Activated CD4-positive, alpha-beta T cell treated with anti-CD3 and anti-CD28 coated beads, Interleukin-10, Interleukin-2, amounts not matched to agents 100 ng/mL and 50 ng/mL, durations not matched to agents 16 hours and 8 hours (primary cell): ENCODE data around the gene SMPDL3B.
A peak's percentile ranks its signal among the peaks of the same experiment; 100 is the strongest.

ENCODE experiments used
- DNase-seq: peaks from one replicate; pipeline ENCODE4 v3.0.0-alpha.2; 2020

Gene SMPDL3B, protein sequence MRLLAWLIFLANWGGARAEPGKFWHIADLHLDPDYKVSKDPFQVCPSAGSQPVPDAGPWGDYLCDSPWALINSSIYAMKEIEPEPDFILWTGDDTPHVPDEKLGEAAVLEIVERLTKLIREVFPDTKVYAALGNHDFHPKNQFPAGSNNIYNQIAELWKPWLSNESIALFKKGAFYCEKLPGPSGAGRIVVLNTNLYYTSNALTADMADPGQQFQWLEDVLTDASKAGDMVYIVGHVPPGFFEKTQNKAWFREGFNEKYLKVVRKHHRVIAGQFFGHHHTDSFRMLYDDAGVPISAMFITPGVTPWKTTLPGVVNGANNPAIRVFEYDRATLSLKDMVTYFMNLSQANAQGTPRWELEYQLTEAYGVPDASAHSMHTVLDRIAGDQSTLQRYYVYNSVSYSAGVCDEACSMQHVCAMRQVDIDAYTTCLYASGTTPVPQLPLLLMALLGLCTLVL

DNA sequence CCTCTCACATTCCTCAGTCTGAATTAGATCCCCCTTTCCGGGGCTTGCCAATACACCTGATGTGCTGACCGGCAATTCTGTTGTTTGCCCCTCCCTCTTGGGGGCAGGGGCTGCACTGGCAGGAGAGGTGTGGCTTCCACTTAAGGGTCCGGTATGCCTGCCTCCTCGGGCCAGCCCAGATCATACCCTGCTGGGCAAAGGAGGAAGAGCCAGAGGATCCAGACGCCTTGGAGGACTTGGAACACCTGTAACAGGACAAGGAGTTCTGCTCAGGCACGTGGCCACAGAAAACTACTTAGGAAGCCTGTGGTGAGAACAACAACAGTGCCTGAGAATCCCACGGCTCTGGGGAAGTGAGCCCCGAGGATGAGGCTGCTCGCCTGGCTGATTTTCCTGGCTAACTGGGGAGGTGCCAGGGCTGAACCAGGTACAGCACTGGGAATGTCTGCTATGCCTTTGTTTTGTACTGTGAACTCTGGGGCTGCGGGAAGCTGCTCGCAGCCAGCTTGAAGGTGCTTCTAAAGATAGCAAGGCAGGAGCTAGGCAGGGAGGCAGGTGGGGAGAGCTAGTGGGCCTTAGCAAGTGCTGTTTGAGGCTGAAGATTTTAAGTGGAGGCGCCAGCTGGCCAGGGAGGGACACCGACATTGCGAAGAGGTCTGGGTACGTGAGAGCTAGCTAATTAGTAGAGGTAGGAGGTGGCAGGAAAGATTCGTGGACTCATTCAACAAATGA is at the start of gene SMPDL3B:
SMPDL3B (plus strand) TSS at position 183 of the 732 bp plus-strand sequence; CDS start at position 367, 184 bp downstream.
- no peak for DNase-seq

DNA sequence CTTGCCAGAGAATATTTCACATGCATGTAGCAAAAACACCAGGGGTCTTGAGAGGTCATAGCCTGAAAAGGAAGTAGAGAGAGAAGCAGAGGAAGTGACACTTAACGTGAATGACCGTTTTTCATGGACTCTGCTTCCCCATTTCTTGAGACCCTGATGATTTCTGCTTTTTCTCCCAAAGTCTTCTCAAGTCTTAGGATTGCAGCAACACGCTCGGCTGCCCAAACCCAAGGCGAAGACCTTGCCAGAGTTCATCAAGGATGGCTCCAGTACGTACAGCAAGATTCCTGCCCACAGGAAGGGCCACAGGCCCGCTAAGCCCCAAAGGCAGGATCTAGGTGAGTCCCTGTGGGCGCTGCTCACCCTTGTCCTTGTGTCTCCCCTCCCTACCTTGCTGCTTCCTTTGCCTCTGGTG is 49.7 kb upstream of the SMPDL3B start:
- no peak for DNase-seq

DNA sequence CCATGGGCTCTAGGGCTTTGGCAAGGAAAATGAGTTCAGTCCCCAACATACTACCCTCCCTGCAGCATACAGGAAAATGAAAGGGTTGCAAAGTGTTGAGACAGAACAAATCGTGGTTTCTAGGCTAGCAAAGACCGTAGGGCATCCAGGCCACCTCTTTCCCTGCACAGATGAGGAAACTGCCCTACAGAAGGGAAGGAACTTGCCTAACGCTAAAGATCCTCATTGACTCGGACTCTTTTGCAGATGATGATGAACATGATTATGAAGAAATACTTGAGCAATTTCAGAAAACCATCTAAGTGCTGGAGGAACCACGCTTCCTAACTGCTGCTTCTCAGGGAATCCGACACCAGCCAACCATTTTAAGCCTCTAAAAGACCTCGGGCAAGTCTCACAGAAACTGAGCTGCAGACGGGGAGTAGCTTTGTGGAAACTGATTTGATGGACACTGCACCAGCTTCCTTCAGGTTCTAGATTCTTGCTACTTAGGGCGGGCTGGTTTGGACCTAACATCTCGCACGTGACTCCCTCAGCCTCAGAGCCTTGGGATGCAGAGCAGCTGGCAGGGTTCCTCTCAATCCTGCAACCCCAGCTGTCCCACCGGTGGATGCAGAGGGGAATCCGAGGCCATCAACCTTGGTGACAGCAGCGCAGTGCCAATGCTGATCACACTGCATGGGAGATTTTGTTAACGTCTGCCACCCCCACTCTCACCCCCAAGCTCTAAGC is 49.0 kb upstream of the SMPDL3B start:
- DNase-seq: no peak

DNA sequence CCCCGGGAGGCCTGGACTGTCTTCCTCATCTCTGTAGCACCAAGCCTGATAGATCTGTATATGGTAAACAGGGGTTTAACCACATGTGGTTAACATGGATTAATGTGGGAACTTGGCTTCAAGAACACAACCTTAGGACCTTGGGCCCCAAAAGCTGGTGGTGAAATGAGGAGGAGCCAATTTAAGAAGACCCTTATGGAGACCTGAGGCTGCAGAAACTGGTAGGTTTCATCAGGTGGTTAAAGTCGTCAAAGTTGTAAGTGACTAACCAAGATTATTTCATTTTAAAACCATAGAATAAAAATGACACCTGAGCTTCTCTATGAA is 48.5 kb upstream of the SMPDL3B start:
- no peak for DNase-seq

DNA sequence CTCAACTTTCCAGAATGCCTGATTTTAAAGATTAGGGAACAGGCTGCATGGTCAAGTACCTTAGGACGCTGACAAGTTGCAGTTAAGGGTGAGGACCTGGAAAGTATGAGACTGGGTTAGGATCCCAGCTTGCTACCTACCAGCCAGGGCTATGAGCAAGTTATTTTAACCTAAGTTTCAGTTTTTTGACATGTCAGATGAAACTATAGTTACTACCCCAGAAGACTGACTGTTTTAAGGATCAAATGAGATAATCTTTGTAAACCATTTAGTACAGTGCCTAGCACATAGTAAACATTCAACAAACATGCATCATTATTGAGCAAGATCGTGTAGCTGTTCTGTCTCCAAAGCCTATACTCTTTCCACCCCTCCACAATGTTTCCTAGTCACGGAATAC is 48.1 kb upstream of the SMPDL3B start:
- no peak for DNase-seq

DNA sequence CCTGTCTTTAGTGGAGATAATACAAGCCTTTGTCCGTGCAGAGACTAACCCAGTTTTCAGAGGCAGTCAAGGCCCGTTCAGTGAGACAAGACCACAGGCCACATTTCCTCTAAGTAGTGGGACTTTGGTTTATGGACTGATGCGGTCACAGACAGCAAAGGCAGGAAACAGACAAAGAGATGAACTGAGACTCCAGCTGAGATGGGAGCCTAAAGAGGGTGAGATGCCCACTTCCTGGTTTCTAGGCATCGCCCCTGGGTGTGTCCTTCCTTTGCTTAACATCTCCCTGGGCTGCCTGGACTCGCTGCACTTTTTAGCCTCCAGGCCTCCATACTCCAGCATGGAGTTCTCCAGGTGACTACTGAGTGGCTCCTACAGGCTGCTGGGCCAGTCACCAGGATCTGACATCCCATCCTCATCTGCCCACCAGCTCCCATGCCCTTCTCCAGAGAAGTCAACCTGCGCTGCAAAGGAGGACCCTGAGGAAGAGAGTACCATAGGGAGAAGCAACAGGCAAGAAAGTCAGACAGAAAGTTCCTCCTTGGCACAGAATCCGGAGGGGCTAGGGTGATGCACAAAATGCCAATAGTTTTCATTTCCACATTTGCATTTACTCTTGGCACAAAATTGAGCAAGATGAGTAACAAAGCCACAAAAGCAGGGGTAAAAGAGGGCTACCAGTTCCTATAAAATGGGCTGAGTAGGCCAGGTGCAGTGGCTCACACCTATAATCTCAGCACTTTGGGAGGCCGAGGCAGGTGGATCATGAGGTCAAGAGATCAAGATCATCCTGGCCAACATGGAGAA is 47.4 kb upstream of the SMPDL3B start:
- DNase-seq: peak; percentile 84

DNA sequence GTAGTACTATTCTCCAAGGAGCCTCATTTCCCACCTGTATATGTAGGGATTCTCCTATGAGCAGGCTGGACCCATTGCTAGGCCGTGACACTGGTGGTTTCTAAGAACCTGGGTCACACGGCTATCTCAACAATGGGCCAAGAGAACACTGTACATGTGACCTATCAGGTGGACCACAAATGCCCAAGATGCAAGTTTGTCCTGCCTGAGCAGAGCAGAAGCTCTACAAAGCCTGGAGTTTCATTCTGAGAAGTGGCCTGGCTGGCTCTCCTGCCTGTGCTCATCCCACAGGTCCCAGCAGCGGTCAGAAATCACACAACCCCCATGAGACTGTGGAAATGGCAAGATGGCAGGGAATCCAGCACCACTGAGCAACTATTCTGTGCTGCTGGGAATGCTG is 45.3 kb upstream of the SMPDL3B start:
- no peak for DNase-seq

DNA sequence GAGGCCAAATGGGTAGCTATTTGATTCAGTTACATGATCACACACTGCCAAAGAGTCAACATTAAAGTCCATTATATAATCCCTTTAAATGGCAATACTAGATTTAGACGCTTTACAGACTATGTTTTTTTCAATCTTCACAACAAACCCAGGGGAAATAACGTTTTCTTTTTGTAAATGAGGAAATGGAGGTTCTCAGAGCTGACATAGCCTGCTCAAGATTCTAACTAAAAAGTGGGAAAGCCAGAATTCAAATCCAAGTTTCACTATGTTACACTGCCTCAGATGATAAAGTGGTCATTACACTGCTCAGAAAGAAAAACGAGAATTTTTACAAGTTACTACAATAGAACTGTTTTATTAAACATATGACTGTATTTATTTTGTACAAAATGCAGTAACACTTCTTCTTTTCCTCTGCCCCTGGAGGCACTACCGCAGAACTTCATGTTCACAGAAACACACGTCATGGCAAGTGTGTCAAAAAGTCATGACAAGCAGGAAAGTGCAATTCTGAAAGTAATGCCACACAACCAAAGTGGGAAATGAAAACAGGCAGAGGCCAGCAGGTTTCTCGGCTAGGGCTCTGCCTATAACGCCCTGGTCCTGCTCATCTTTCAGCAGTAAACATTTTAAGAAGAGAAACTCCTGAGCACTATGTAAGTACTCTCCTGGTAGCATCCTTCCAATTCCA is 43.5 kb upstream of the SMPDL3B start:
- DNase-seq: peak; percentile 82

DNA sequence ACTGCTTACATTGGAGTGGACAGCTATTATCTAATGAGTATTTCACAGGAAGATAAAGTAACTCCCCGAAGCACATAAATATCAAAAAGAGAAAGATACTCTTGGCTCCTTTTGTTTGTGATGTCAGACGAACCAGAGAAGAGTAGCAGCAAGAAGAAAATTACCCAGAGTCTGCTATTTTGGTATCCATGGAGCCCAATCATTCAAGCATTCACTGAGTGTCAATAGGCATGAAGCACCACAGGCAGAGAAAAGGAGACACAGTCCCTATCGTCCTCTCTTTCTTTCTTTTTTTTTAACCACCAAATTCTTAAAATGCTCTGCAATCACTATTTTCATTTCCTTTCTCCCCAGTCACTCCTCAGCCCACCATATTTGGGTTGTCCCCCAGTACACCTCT is 40.3 kb upstream of the SMPDL3B start:
- no peak for DNase-seq

DNA sequence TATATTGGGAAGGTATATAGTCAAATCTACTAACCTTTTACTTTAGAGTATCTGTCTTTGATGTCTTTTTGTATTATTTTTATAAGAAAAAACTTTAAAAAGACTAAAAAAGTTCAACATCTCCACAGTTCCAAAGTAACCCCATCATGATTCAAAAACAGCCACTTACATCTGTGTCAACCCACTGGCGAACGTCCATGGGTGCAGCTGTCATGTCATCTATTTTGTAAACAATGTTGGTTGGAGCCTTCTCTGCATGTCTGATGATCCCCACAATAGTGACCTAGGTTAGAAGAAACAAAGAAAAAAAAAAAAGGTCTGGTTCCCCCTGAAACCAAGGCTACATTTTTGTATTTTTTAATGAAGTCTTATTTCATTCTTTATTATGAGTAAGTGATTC is 28.0 kb upstream of the SMPDL3B start:
- DNase-seq: no peak

DNA sequence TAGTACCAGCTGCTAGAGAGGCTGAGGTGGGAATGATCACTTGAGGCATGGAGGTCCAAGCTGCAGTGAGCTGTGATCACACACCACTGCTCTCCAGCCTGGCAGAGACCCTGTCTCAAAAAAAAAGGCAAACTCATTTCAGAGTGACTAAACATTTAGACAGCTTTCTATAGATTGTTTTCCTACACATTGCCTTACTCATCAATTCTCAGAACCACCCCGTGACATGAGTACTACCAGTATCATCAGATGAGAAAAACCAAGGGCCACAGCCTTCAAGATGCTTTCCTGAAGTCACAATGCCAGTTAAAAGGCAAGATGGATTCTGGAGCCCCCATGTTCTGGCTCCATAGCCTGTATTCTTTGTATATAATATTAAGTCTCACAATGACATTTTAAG is 22.4 kb upstream of the SMPDL3B start:
- DNase-seq: peak; percentile 68

DNA sequence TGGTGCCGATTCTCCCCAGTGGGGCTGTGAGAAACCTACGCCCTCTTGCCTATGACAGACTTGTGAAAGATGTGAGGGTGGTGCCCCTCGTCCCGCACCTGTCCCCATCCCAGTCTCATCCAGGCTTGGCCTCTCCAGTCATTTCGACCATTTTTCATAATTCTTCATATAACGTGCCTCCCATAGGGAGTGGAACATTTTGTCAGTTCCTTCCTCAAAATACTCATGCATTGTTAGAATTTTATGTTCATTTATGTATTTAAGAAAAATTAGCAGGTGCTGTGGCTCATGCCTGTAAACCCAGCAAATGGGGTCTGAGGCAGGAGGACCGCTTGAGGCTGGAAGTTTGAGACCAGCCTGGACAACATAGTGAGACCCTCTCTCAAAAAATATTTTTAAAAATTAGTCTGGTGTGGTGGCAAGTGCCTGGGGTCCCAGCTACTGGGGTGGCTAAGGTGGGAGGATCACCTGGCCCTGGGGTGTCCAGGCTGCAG is 19.7 kb upstream of the SMPDL3B start:
- DNase-seq: no peak

DNA sequence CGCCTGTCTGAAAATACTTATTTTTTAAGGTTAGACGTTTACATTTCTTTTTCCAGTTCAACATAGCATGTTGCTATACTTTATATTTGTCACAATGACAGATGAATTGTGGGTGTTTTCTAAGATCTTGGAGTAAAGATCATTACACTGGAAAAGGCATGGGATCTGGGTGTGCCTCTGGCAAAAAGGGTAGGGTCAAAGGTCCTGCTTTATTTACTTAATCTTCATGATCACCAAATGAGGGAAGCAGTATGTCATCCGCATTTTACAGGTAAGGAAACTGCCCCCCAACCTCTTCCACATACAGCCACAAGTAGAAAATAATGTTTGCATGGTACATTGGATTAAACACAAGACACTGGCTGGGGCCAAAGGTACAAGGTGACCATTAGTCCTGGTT is 12.5 kb upstream of the SMPDL3B start:
- no peak for DNase-seq

DNA sequence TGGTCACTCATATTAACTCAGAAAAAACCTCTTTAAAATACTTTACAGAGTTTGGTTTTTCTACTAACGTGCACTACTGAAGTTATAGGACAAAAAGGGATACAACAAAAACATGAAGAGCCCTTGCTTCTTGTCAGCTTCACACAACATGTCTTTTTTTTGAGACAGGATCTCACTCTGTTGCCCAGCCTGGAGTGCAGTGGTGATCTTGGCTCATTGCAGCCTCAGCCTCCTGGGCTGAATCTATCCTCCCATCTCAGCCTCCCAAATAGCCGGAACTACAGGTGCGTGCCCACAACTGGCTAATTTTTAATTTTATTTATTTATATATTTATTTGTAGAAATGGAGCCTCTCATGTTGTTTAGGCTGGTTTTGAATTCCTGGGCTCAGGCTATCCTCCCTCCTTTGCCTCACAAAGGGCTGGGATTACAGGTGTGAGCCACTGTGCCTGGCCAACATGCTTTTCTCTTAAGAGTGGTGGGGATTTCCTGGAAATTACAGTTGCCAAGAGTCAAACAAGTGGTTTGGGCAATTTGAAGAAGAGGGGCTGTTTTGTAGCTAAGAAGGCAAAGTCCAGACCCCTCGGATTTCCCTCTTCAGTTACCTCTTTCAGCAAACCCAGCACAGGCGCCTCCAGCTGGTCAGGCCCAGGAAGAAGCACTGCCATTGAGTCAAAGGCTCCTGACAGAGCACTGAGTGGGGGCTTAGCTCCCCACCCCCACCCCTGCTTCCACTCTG is 6.4 kb upstream of the SMPDL3B start:
- peak; percentile 10 for DNase-seq

DNA sequence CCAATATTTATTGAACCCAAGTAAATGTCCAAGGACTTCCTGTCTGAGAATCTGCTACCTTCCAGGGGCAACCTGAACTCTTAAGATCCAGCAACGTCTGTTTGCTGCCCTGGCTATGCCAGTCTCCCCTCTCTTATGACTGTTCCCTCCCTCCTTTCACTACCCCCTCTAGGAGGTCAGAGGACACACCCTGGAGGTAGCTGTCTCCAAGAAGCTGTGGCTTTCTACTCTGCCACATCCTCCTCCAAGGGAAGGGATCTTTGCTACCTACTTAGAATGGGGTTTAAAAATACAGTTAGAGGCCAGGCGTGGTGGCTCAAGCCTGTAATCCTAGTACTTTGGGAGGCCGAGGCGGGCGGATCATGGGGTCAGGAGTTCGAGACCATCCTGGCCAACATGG is 3.6 kb upstream of the SMPDL3B start:
- DNase-seq: no peak

DNA sequence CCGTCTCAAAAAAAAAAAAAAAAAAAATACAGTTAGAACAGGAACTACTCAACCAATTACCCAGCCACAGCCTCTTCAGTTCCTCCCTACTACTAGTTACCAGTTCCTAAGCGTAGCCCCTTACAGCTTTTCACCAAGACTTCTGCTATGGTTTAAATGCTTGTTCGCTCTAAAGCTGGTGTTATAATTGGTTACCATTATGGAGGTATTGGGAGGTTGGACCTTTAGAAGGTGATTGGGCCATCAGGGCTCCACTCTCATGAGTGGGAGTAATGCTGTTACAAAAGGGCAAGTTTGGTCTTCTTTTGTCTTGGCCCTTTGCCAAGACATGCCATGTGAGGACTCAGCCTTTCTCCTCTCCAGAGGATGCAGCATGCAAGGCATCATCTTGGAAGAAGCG is 3.0 kb upstream of the SMPDL3B start:
- DNase-seq: no peak

DNA sequence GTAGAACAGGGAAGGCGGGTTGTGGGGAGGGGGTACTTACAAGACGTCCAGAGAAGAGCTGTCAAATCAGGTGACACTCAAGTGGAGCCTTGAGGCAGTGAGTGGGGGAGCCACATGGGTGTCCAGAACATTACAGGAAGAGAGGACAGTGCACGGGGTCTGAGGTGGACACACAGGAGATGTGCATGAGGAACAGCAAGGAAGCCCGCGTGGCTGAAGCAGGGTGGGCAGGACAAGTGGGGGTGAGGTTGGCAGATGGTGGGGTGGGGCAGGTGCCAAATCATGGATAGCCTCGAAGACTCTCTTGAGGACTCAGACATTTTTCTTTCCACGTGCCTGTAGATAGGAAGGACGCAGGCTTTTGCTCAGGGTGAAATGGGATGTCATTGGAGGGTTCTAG is 921 bp downstream of the SMPDL3B start:
- DNase-seq: no peak

DNA sequence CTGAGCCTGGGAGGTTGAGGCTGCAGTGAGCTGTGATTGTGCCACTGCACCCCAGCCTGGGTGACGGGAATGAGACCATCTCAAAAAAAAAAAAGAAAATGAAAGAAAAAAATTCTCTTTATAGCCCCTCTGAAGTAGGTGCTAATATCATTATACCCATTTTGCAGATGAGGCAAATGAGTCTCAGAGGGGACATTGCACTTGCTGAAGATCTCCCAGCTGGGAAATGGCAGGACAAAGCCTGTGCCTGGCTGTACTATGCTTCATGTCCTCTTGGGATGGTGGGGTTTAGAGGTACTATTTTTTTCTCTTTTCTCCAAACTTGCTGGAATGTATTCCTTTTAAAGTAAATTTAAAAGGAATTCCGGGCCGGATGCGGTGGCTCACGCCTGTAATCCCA is 1.6 kb downstream of the SMPDL3B start:
- DNase-seq: no peak

DNA sequence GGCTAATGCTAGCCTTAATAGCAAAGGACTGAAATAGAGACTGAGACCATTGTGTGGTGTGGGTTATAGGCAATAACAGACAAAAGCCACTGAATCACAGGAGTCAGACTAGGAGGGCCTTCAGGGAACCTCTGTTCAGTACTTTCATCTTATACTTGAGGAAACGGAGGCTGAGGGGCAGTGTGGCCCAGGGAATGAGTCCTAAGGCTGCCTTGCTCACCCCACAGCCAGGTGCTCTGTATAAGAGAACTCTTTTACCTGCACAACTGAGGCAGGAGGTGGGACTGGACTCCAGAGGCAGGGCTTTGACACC is 2.7 kb downstream of the SMPDL3B start:
- DNase-seq: no peak

DNA sequence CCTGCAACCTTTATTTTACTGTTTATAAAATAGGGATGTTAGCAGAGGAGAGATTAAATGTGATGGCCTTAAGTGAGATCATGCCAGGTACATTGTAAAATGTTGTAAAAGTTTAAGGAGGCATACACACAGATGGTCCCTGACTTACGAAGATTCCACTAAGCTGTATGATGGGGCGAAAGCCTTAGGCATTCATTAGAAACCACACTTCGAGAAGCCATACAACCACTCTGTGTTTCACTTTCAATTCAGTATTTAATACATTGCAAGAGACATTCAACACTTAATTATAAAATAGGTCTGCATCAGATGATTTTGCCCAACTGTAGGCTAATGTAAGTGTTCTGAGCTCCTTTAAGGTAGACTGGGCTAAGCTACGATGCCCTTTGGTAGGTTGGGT is 3.7 kb downstream of the SMPDL3B start:
- DNase-seq: no peak

DNA sequence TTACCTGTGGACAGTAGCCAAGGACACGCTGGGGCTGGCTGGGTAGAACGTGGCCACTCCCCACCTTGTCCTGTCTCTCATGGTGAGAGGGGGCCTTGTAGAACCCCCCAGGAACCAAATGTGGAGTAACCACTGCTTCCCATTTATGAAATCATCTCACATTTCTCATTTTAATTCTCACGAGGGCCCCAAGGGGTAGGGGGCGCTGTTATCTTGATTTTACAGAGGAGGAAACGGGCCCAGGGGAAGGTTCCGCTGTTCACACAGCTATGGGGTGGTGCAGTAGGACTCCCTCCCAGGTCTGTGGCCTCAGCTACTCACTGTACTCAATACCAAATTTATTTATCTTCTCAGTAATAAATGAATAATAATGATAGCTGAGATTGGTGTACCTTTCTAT is 5.5 kb downstream of the SMPDL3B start:
- peak; percentile 74 for DNase-seq
